IMR-90 (cell line): ENCODE data around the gene HEATR1. TPM values are rescaled to one million over a fixed set of nuclear protein-coding genes. Genes with fewer than 3 reads are reported as not detected.

Experiments used
- ATAC-seq: fragments of 200-7000 bp; cut with Tn5 transposase; 2 replicates; pipeline ENCODE4 v1.9.1; 2020; ENCODE audit warnings: low read depth, mild to moderate bottlenecking, moderate library complexity
- BruUV-seq: library from RNA; stranded (reverse); fragments of 400-500 nt; replicated peaks from 2 replicates; lab custom pipeline; 2021; lab: Mats Ljungman, UMichigan
- CTCF ChIA-PET: fragments of 300-600 bp; formaldehyde crosslinking; extraction: SDS; loops from one replicate; lab custom pipeline; 2021; ENCODE audit warnings: antibody characterized with exemption; lab: Yijun Ruan, JAX
- POLR2A ChIA-PET: fragments of 300-600 bp; sonication (Branson Sonifier 250); formaldehyde crosslinking; loops from one replicate; lab custom pipeline; 2022; ENCODE audit warnings: antibody characterized with exemption; ENCODE audit not compliant: unreplicated experiment; lab: Charles Lee
- DNase-seq: peaks from one replicate; pipeline ENCODE4 v3.0.0; 2013
- H2AFZ ChIP-seq: replicated peaks from 2 replicates; pipeline ENCODE3; 2013; ENCODE audit warnings: low read length, mild to moderate bottlenecking; ENCODE audit not compliant: poor library complexity
- H2AK5ac ChIP-seq: 2 replicates; pipeline ENCODE4 v1.6.1; 2013; ENCODE audit warnings: low read depth, low read length, inconsistent platforms
- H2AK9ac ChIP-seq: replicated peaks from 2 replicates; pipeline ENCODE3; 2013; ENCODE audit warnings: mild to moderate bottlenecking, low read depth, low read length, moderate library complexity; ENCODE audit not compliant: poor library complexity
- H2BK120ac ChIP-seq: 2 replicates; pipeline ENCODE4 v1.6.1; 2013; ENCODE audit warnings: low read depth, low read length, inconsistent platforms
- H2BK15ac ChIP-seq: 3 replicates; pipeline ENCODE4 v1.6.1; 2013; ENCODE audit warnings: low read depth, low read length, inconsistent platforms
- H2BK20ac ChIP-seq: 2 replicates; pipeline ENCODE4 v1.6.1; 2013; ENCODE audit warnings: low read depth, mild to moderate bottlenecking, inconsistent platforms, low read length, moderate library complexity
- H2BK5ac ChIP-seq: 2 replicates; pipeline ENCODE4 v1.6.1; 2013; ENCODE audit warnings: mild to moderate bottlenecking, low read depth, low read length, inconsistent platforms; ENCODE audit not compliant: poor library complexity, severe bottlenecking
- H3K14ac ChIP-seq: replicated peaks from 2 replicates; pipeline ENCODE4 v1.6.1; 2013; ENCODE audit warnings: low read depth, low read length, inconsistent platforms
- H3K18ac ChIP-seq: 2 replicates; pipeline ENCODE4 v1.6.1; 2013; ENCODE audit warnings: low read depth, low read length, control low read depth
- H3K23ac ChIP-seq: 2 replicates; pipeline ENCODE4 v1.6.1; 2013; ENCODE audit warnings: low read depth, low read length, inconsistent platforms
- H3K27ac ChIP-seq: 2 replicates; pipeline ENCODE4 v1.5.1; 2013; ENCODE audit warnings: mild to moderate bottlenecking, control low read depth, low read length; ENCODE audit not compliant: insufficient read depth
- H3K27me3 ChIP-seq: 2 replicates; pipeline ENCODE4 v1.6.1; 2013; ENCODE audit warnings: low read length; ENCODE audit not compliant: control insufficient read depth, insufficient read depth
- H3K36me3 ChIP-seq: 2 replicates; pipeline ENCODE4 v1.6.1; 2013; ENCODE audit warnings: low read length, mixed read lengths; ENCODE audit not compliant: control insufficient read depth, insufficient read depth
- H3K4ac ChIP-seq: 2 replicates; pipeline ENCODE4 v1.6.1; 2013; ENCODE audit warnings: low read depth, low read length, inconsistent platforms
- H3K4me1 ChIP-seq: 2 replicates; pipeline ENCODE4 v1.6.1; 2013; ENCODE audit warnings: low read length, mixed read lengths; ENCODE audit not compliant: control insufficient read depth, insufficient read depth
- H3K4me2 ChIP-seq: 2 replicates; pipeline ENCODE4 v1.6.1; 2013; ENCODE audit warnings: low read depth, mild to moderate bottlenecking, control low read depth, low read length, moderate library complexity
- H3K4me3 ChIP-seq: 2 replicates; pipeline ENCODE4 v1.5.1; 2013; ENCODE audit warnings: low read depth, mild to moderate bottlenecking, control low read depth, low read length, moderate library complexity; ENCODE audit not compliant: insufficient read depth
- H3K56ac ChIP-seq: 2 replicates; pipeline ENCODE4 v1.6.1; 2013; ENCODE audit warnings: low read length, inconsistent platforms; ENCODE audit not compliant: insufficient read depth; ENCODE audit errors: extremely low read depth
- H3K79me1 ChIP-seq, 2 experiments: 2 replicates each; pipeline ENCODE4 v1.6.1; 2013; ENCODE audit warnings: low read length in 2 of 2, inconsistent platforms in 1 of 2, low read depth in 1 of 2
- H3K9ac ChIP-seq: 2 replicates; pipeline ENCODE4 v1.6.1; 2013; ENCODE audit warnings: low read depth, low read length, control low read depth
- H3K9me1 ChIP-seq: 2 replicates; pipeline ENCODE4 v1.6.1; 2013; ENCODE audit warnings: low read length, inconsistent platforms; ENCODE audit not compliant: insufficient read depth
- H3K9me3 ChIP-seq: 2 replicates; pipeline ENCODE4 v1.6.1; 2013; ENCODE audit warnings: low read length; ENCODE audit not compliant: control insufficient read depth, insufficient read depth
- H4K20me1 ChIP-seq: 2 replicates; pipeline ENCODE4 v1.6.1; 2013; ENCODE audit warnings: low read length, inconsistent platforms; ENCODE audit not compliant: insufficient read depth
- H4K5ac ChIP-seq: 2 replicates; pipeline ENCODE4 v1.6.1; 2013; ENCODE audit warnings: mild to moderate bottlenecking, low read depth, low read length, control low read depth
- H4K8ac ChIP-seq, 2 experiments: 2 replicates each; pipeline ENCODE4 v1.6.1; 2013; ENCODE audit warnings: low read depth in 2 of 2, low read length in 2 of 2, control low read depth in 1 of 2, inconsistent platforms in 1 of 2
- H4K91ac ChIP-seq: 2 replicates; pipeline ENCODE4 v1.6.1; 2013; ENCODE audit warnings: low read depth, low read length, inconsistent platforms; ENCODE audit not compliant: insufficient read depth
- BHLHE40 ChIP-seq: fragments of 150-350 bp; IDR thresholded peaks from 2 replicates; pipeline ENCODE4 v1.6.1; 2016; ENCODE audit warnings: mild to moderate bottlenecking, low read depth, low read length
- CEBPB ChIP-seq: IDR thresholded peaks from 2 replicates; pipeline ENCODE4 v1.6.1; 2012; ENCODE audit warnings: low read depth, low read length, improper control_type of control experiment
- FOS ChIP-seq: fragments of 150-350 bp; IDR thresholded peaks from 2 replicates; pipeline ENCODE4 v1.6.1; 2016; ENCODE audit warnings: low read depth, low read length
- MAZ ChIP-seq: IDR thresholded peaks from 2 replicates; pipeline ENCODE4 v1.6.1; 2012; ENCODE audit warnings: low read depth, mild to moderate bottlenecking, low read length, improper control_type of control experiment, moderate library complexity, borderline replicate concordance
- RAD21 ChIP-seq: IDR thresholded peaks from 2 replicates; pipeline ENCODE4 v1.6.1; 2012; ENCODE audit warnings: low read length, improper control_type of control experiment
- WGBS, 2 experiments: methylation state at CpG; one replicate each; pipeline versions ENCODE4 v1.1.5 to v1.1.7; 2013; ENCODE audit warnings: missing lambda C conversion rate in 2 of 2; ENCODE audit not compliant: insufficient read length in 1 of 2; ENCODE audit errors: extremely low coverage in 2 of 2; 5-methylcytosine and 5-hydroxymethylcytosine counted together
- dilution Hi-C: fragments of 300-500 bp; cut with HindIII; formaldehyde crosslinking; loops from one replicate; pipeline ENCODE4 v1.14.3; 2018; ENCODE audit warnings: low sequenced_read_pairs; ENCODE audit not compliant: unreplicated experiment
- in situ Hi-C: fragments of 300-500 bp; cut with MboI; formaldehyde crosslinking; loops from 3 replicates; pipeline ENCODE4 v1.14.3; 2019; ENCODE audit warnings: low sequenced_read_pairs, inconsistent platforms, mixed read lengths
- intact Hi-C: fragments of 100-400 bp; cut with micrococcal nuclease; formaldehyde crosslinking; loops from 2 replicates; pipeline ENCODE4 v1.10.0; 2022
- polyA plus RNA-seq, 3 experiments: library from polyadenylated mRNA; depleted of rRNA; stranded (reverse); fragments of >200 nt; gene quantifications; 2 replicates each; pipeline ENCODE4 v1.2.3, GENCODE V29; 2012; ENCODE audit warnings: low replicate concordance in 1 of 3
- total RNA-seq: library from RNA; depleted of rRNA; stranded (reverse); fragments of >200 nt; gene quantifications from 2 replicates; pipeline ENCODE4 v1.2.3, GENCODE V29; 2012

HEATR1 gene
- total and polyA plus RNA-seq, 2 of the 4 experiments (the other 2 are of a cell fraction) = 8.5 to 53.8 TPM

- no peak for DNase-seq
- dilution Hi-C loops = no loop called here
- Histone ChIP-seq H2AK9ac (no peak overlapping the region), H3K27ac (no peak overlapping the region), H2AFZ (no peak overlapping the region), H3K36me3 (no peaks in the 10 kb centered on the region), H3K9me1 (0 out of 2 replicates have a peak, but pooled peaks cover under 1% of the 10 kb centered on the region), H3K79me1 (no peaks in the 10 kb centered on the region), H3K4me3 (no peak overlapping the region), H4K20me1 (no peaks in the 10 kb centered on the region), H3K9ac (no peak overlapping the region), H2BK5ac (no peak overlapping the region), H3K56ac (no peak overlapping the region), H4K5ac (no peak overlapping the region), H3K4ac (no peak overlapping the region), H2BK20ac (no peak overlapping the region), H3K4me2 (no peak overlapping the region), H3K4me1 (peaks cover 2% of the 10 kb centered on the region; the same call in 1 of the 2 replicates), H3K27me3 (peaks cover 2% of the 10 kb centered on the region; the same call in 1 of the 2 replicates), H2BK120ac (no peak overlapping the region), H4K91ac (no peak overlapping the region), H3K23ac (no peak overlapping the region), H2BK15ac (no peak overlapping the region), H3K9me3 (no peaks in the 10 kb centered on the region), H3K14ac (no peak overlapping the region), H4K8ac (no peak overlapping the region), H3K18ac (no peak overlapping the region), H2AK5ac (no peak overlapping the region)
- TF ChIP-seq RAD21 = no peak
- no peak for TF ChIP-seq MAZ
- no peak for TF ChIP-seq FOS
- TF ChIP-seq BHLHE40 = no peak
- TF ChIP-seq CEBPB = no peak
- no CpG with 5 or more reads among the region's 6 CpGs for WGBS, 2 experiments
- in situ Hi-C loops = no loop called here
- ChIA-PET CTCF (no interaction called here), POLR2A (no interaction called here)
- ATAC-seq = no peak
- intact Hi-C loops = no loop called here
- no TSS peak for BruUV-seq
Measured at GRCh38 chr1:236508593-236509027, 95.7 kb downstream of the HEATR1 start.
